ENCODE measurements around the gene OTOGL.

OTOGL gene, protein sequence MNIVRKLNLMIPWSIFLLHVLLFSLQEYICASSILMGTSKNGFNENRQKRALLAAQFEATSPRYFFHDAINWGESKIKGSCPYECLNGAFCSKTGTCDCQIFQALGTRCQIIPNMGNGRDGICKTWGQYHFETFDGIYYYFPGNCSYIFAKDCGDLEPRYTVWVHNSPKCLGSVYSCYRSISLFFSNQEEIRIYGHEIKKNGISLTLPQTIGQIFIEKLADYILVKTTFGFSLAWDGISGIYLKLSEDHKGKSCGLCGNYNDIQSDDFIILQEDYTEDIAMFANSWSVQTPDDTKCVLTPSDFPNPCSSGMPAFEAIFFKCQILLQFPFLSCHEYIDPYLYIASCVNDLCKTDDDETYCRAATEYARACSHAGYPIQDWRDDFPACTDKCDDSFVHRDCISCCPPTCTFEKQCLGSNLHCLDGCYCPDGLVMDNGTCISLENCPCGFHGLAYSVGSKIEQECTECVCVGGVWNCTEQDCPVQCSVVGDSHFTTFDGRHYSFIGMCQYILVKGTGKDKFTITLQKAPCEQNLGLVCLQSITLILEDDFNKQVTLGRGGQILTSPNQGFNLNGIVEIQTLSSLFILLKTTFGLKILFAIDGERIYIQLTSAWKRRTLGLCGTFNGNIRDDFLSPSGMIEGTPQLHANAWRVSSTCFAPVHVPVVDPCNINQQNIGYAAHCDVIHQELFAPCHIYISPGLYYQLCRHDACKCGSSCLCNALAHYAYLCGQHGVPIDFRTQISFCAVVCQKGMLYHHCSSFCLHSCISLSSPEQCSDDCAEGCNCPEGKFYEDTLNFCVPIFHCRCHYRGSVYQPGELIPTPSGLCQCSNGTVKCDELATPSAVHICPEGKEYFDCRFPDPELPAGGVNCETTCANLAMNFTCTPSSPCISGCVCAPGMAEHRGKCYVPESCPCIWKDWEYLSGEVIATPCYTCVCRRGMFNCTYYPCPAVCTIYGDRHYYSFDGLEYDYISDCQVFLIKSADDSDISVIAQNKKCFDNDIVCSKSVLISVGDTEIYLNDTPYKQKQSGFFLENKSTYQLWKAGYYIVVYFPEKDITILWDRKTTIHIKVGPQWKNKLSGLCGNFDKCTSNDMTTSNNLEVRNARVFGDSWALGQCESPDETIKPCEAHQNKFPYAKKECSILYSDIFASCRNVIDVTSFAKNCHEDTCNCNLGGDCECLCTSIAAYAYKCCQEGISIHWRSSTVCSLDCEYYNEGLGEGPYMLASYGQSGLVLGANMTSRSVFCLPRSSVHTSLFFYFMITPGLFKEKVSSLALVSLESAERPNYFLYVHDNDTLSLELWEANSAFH (N-terminal part only)

DNA sequence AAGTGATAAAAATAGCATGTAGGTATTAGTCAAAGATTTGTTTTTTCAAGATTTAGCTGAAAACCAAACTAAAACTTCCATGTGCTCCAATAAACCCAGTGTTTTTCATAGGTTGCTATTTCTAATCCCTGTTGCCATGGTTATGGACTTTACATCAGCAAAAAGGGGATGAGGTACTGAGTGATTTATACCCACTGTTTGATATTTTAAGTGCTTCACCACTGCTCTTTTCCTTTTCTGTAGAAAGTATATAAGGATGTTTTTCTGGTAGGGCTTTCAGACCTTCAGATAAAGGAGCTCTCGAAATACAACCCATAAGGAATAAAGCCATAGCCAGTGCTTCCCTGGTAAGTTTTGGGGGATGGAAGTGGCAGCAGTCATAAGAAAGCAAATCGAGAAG, at the start of gene OTOGL:
TSS of gene OTOGL (plus strand) at position 279 of the 400 bp plus-strand sequence. CDS start 109,895 bp downstream, outside the sequence.
- H3K4me3 ChIP-seq (ENCODE audit: low read depth, low read length): no peak within 1 kb of the TSS
- no peak for DNase-seq (ENCODE audit: low read depth)
- TF ChIP-seq, protein P1, sequence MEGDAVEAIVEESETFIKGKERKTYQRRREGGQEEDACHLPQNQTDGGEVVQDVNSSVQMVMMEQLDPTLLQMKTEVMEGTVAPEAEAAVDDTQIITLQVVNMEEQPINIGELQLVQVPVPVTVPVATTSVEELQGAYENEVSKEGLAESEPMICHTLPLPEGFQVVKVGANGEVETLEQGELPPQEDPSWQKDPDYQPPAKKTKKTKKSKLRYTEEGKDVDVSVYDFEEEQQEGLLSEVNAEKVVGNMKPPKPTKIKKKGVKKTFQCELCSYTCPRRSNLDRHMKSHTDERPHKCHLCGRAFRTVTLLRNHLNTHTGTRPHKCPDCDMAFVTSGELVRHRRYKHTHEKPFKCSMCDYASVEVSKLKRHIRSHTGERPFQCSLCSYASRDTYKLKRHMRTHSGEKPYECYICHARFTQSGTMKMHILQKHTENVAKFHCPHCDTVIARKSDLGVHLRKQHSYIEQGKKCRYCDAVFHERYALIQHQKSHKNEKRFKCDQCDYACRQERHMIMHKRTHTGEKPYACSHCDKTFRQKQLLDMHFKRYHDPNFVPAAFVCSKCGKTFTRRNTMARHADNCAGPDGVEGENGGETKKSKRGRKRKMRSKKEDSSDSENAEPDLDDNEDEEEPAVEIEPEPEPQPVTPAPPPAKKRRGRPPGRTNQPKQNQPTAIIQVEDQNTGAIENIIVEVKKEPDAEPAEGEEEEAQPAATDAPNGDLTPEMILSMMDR (conservative IDR thresholded peaks at IDR 0.05; ENCODE audit: low read depth, low read length): no peak

DNA sequence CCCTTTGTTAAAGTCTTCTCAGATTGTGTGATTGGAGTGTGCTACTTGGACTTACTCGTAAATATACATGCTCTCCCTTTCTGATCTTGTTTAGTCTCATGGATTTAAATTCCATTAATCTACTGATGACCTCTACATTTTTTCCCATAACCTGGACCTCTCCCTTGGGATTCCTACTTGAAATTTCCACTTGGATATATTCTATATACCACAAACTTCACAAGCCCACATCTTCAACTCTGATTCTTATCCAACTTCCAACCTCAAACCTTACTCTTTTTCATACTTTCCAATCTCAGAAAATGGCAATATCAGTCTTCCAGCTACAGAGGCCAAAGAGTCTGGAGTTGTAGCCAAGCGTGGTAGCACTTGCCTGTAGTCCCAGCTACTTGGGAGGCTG, 49.1 kb upstream of the OTOGL start:
- H3K4me3 ChIP-seq (ENCODE audit: low read depth, low read length): no peak overlapping the region
- DNase-seq (ENCODE audit: low read depth): no peak
- TF ChIP-seq, protein P1 (conservative IDR thresholded peaks at IDR 0.05; ENCODE audit: low read depth, low read length): no peak

DNA sequence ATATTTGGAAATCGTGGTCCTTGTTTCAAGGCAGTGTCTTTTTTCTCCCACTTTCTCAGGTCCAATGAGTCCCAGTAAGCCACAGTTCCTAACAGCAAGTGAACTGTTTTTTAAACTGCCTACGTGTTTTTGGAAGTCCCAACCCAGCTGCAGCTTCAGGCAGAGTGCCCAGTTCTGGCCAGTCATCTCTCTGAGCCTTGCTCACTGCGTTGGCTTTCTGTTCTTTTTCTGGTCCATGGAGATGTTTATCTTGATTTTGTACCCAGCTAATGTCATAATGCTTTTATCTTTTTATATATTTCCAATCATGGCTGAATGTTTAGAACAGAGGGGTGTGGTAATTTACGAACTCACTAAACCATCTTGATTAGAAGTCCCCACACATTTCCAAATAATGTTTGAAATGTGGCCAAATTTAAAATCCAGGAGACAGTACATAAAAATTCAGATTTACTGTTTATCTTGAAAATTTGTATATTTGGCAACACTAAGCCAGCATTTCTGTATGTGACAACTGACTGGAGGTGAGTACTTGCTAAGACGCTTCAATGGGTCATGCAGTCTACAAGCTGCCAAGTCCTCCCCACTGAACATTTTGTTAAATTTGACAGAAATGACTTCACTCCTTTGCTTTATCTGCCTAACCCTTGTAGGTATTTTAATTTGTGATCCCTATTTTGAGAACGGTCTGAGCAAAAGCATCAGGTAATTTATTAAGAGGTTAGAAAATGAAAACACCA, 46.1 kb upstream of the OTOGL start:
- TF ChIP-seq, protein P1 (conservative IDR thresholded peaks at IDR 0.05; ENCODE audit: low read depth, low read length): no peak
- peak; percentile 83 for DNase-seq (ENCODE audit: low read depth)
- no peak overlapping the region for H3K4me3 ChIP-seq (ENCODE audit: low read depth, low read length)

DNA sequence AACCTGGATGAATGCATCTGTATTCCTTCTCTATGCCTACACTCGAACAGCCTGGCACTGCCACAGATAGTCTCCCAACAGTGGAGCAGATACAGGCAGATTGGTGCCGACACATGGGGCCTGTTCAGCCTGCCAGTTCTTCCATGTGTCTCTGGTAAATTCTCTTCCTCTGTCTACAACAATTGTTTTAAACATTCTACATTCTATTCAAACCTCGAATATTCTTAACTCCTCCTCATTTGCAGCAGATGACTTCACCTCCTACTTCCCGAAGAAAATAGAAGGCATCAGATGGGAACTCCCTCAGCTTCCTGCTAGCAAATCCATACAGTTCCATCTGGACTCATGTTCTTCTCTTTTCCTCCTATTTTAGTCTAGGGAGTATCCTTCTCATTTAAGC, 43.1 kb upstream of the OTOGL start:
- TF ChIP-seq, protein P1 (conservative IDR thresholded peaks at IDR 0.05; ENCODE audit: low read depth, low read length): no peak
- H3K4me3 ChIP-seq (ENCODE audit: low read depth, low read length): no peak overlapping the region
- no peak for DNase-seq (ENCODE audit: low read depth)

DNA sequence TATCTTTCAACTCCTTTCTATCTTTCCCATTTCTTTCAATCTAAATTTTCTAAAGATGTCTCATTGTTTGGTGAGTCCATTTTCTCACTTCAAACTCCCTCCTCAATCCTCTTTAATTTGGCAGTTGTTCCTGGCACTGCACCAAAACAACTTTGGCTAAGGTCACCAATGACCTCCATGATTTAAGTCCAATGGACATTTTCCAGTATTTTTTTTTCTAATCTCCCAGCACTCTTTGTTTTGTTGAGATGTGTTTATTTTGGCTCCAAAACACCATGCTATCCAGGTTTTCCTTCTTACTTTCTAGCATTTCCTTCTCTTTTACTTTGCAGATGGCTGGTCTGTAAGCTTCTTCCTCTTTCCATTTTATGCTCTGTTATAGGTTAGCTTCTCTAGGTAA, 42.5 kb upstream of the OTOGL start:
- peak; percentile 54 for DNase-seq (ENCODE audit: low read depth)
- TF ChIP-seq, protein P1 (conservative IDR thresholded peaks at IDR 0.05; ENCODE audit: low read depth, low read length): no peak
- H3K4me3 ChIP-seq (ENCODE audit: low read depth, low read length): no peak overlapping the region

DNA sequence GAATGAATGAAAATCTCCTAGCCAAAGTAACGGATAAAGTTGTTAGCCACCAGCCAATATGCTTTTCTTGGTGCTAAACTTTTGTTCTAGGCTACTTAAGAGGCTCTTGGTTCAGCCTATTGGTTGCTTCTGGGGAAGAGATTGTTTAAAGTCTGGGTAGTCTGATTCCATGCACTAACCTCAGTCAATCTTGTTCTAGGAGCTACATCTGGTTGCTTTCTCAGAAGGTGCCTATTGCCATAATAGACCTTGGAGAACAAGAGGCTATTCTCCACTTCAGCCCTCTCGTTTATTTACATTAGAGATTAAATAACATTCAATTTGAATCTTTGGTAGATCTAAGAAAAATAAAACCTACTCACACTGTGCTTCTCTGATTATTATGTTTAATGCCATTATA, 40.8 kb upstream of the OTOGL start:
- DNase-seq (ENCODE audit: low read depth): no peak
- no peak overlapping the region for H3K4me3 ChIP-seq (ENCODE audit: low read depth, low read length)
- TF ChIP-seq, protein P1 (conservative IDR thresholded peaks at IDR 0.05; ENCODE audit: low read depth, low read length): no peak
